ENCODE data around the gene CPHXL2.

Gene CPHXL2

DNA sequence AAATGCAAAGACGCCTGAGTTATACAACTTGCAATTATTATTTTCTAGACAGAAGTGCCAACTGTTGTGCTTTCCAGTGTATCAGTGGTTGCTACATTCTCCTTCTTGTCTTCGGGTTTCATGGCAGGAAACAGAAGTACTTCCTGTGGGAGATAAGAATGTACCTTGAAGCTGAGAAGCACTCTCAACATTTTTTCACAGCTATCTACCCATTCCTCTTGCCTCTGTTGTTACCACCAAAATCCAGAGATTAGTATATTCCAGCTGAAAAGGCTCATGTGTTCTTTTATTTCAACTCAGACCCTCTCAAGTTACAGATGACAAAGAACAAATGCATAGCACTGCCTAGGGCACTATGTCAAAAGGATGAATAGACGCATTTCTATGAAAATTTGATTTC is 49.0 kb downstream of the CPHXL2 start:
- peak overlapping the region; percentile 47 for H3K4me3 Mint-ChIP-seq
- peak overlapping the region; percentile 76 for H3K27ac Mint-ChIP-seq
- peaks cover 24% of the 10 kb centered on the region for H3K4me1 Mint-ChIP-seq (ENCODE audit: low read depth)

DNA sequence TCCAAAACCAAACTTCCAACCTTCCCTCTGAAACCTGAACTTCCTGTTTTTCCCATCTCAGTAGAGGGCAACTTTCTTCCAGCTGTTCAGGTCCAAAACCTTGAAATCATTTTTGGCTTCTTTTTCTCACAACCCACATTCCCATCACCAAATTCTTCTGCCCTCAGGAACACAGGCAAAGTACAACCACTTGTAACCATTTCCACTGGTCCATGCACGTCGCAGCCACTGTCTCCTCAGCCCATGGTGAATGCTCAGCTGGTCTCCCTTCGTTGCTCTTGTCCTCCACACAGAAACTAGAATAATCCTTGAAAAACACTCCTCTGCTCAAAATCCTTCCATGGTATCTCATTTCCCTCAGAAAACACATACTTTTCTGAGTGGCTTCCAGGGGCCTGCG is 50.0 kb downstream of the CPHXL2 start:
- Mint-ChIP-seq H3K36me3 (ENCODE audit: low read depth) (peaks cover 70% of the 10 kb centered on the region), H3K27me3 (ENCODE audit: low read depth) (no peaks in the 10 kb centered on the region), H3K4me3 (peak overlapping the region; percentile 0), H3K4me1 (ENCODE audit: low read depth) (peaks cover 31% of the 10 kb centered on the region), H3K9me3 (no peaks in the 10 kb centered on the region), H3K27ac (peak overlapping the region; percentile 76)
- DNase-seq (ENCODE audit: low spot score) = no peak

More for the DNA sequence above, 49.0 kb downstream of the CPHXL2 start:
- H3K9me3 Mint-ChIP-seq = no peaks in the 10 kb centered on the region
- no peaks in the 10 kb centered on the region for H3K27me3 Mint-ChIP-seq (ENCODE audit: low read depth)
- no peak for DNase-seq (ENCODE audit: low spot score)
- H3K36me3 Mint-ChIP-seq (ENCODE audit: low read depth) = peaks cover 76% of the 10 kb centered on the region

DNA sequence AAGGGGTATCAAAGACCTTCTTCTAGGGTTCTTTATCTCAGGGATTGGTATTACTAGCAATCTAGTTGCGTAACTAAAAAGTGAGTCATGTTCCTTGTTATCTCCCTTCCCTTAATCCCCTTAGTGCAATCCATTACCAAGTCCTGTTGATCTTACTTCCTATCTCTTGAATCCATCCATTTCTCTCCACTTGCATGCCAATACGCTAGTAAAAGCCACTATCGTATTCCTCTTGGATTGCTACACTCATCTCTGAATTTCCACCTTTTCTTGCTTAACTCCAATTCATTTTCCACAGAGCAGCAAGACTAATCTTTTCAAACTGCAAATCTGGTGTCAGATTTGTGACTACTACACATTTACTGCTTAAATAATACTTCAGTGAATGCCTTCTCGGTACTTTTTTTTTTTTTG is 51.9 kb downstream of the CPHXL2 start:
- Mint-ChIP-seq H3K9me3 (no peaks in the 10 kb centered on the region), H3K27ac (no peak overlapping the region), H3K36me3 (ENCODE audit: low read depth) (peaks cover 64% of the 10 kb centered on the region), H3K4me1 (ENCODE audit: low read depth) (peaks cover 40% of the 10 kb centered on the region), H3K27me3 (ENCODE audit: low read depth) (no peaks in the 10 kb centered on the region), H3K4me3 (no peak overlapping the region)
- DNase-seq (ENCODE audit: low spot score) = no peak

DNA sequence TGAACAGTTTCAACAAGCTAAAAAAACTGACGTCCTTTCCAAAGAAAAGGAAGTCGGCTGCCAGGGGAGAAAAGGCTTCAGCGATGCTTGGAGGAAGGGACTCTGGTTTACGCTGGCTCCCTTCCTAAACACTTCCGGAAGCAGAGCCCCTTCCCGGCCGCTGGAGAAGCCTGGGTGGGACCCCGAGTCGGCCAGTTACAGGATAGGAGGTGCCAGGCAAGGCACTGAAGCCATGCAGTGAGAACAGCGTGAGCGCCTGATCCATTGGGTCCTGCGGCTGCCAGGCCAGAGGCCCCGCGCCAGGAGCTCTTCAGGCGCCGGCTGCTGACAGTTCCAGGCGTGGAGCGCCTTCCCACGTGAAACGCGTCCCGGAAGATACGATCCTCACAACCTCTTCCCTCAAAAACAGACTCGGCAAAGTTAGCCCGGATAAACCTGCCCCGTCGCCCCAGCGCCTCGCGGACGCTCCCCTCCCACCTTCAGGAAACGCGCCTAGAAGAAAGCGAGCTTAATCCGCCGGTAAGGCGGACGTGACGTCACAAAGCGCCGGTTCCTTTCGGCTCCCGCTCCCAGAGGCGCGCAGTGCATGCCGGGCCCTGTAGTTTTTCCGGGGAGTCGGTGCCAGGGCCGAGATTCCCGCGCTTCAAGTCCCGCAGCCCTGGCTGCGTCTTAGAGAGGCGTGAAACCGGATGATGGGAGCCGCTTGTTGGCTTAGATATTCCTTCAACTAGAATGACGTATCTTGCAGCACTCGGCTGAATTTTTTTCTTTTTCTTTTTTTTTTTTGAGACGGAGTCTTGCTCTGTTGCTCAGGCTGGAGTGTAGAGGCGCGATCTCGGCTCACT is 53.8 kb downstream of the CPHXL2 start, which contains the start of gene ADAT1:
Gene ADAT1 (minus strand): TSS at position 521 of the 845 bp plus-strand sequence. CDS start 2,482 bp downstream, outside the sequence.
- Mint-ChIP-seq H3K27ac (peak within 1 kb of the TSS; percentile 98), H3K36me3 (ENCODE audit: low read depth) (peaks cover 57% of the 10 kb centered on the region), H3K9me3 (no peaks in the 10 kb centered on the region), H3K27me3 (ENCODE audit: low read depth) (no peaks in the 10 kb centered on the region), H3K4me1 (ENCODE audit: low read depth) (peaks cover 31% of the 10 kb centered on the region), H3K4me3 (peak within 1 kb of the TSS; percentile 97)
- DNase-seq (ENCODE audit: low spot score) = peak; percentile 98

DNA sequence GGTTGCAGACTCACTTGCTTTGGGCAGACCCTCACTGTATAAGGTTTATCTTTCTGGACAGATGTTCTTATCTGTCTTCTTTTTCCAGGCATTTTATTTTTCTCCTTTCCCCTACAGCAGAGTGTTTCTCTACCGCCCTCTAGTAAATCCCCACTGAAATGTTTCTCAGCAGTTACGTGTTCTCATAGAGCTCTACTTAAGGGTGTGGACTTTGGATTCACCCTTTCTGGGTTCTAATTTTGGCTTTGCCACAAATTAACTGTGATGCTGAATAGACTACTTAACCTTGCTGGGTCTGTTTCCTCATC is 55.7 kb downstream of the CPHXL2 start:
- Mint-ChIP-seq H3K27ac (peak overlapping the region; percentile 39), H3K4me3 (peak overlapping the region; percentile 97), H3K27me3 (ENCODE audit: low read depth) (no peaks in the 10 kb centered on the region), H3K4me1 (ENCODE audit: low read depth) (peaks cover 26% of the 10 kb centered on the region), H3K36me3 (ENCODE audit: low read depth) (peaks cover 46% of the 10 kb centered on the region), H3K9me3 (no peaks in the 10 kb centered on the region)
- DNase-seq (ENCODE audit: low spot score) = no peak

DNA sequence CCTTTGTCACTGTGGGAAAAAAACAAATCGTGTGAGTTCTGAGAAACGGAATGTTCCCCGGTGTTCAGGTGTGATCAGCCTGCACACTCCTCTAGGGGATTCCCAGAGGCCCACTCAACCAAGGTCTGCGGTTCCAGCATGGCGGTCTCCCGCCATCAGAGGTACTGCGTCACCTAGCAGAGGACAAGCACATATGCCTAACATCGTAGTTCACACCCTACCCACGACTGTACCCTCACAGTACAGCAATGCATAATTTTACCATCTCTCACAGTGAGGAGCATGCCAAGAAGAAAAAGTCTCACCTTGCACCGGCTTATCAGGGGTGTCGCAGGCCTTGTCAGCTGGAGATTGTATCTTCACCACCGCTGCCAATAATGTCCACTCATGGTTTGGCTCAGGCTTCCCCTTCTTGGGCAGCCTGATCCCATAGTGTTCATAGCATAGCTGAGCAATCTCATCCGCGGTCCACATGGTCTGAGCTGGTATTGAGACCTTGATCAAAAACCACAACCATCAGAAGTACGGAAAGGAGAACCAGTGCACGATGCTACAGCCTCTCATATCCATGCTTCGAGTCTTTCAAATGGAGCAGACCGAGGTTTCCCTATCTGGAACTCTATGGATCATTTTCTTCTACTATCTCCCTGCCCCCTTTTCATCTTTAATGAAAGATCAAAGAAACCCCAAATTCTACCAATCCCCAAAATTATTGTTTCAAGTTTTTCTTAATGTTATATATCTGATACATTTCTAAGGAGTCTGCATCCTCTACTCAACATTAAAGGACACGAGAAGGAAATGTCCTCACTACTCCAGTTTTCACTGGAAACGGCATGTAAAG is 56.3 kb downstream of the CPHXL2 start:
- peaks cover 26% of the 10 kb centered on the region for H3K4me1 Mint-ChIP-seq (ENCODE audit: low read depth)
- H3K4me3 Mint-ChIP-seq = no peak overlapping the region
- H3K36me3 Mint-ChIP-seq (ENCODE audit: low read depth) = peaks cover 44% of the 10 kb centered on the region
- H3K9me3 Mint-ChIP-seq = no peaks in the 10 kb centered on the region
- peak overlapping the region; percentile 39 for H3K27ac Mint-ChIP-seq
- no peaks in the 10 kb centered on the region for H3K27me3 Mint-ChIP-seq (ENCODE audit: low read depth)
- DNase-seq (ENCODE audit: low spot score) = no peak

DNA sequence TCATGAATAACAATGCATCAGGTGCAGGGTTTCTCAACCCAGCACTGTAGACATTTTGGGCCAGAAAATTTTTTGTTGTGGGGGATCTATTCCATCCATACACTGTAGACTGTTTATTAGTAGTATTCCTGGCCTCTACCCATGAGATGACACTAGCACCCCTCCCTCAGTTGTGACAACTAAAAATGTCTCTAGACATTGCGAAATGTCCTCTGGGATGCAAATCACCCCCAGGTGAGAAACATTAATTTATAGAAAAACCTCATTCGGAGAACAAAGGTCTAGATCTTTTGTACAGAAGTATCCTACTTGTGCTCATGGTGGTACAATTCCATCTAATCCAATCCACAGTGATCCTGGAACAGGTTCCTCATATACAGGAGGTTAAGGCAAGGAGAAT is 58.0 kb downstream of the CPHXL2 start:
- no peak for DNase-seq (ENCODE audit: low spot score)
- Mint-ChIP-seq H3K4me1 (ENCODE audit: low read depth) (peaks cover 26% of the 10 kb centered on the region), H3K4me3 (no peak overlapping the region), H3K27me3 (ENCODE audit: low read depth) (no peaks in the 10 kb centered on the region), H3K9me3 (no peaks in the 10 kb centered on the region), H3K36me3 (ENCODE audit: low read depth) (peaks cover 45% of the 10 kb centered on the region), H3K27ac (no peak overlapping the region)

DNA sequence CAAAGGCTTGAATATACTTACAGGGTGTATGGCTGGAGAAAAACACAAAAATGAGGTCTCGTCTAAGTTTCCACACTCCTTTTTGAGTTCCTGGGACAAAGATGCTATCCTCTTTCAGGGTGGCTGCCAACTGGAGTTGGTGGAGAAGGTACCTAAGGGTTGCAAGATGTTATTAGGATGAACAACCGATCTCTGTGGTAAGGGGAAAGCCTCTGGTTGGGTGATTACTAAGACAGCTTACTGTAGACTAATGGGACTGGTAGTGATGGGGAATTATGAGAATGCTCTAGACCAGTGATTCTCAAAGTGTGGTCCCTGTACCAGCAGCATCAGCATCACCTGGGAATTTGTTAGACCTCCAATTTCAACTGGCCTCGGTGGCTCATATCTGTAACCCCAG is 59.7 kb downstream of the CPHXL2 start:
- Mint-ChIP-seq H3K27me3 (ENCODE audit: low read depth) (no peaks in the 10 kb centered on the region), H3K36me3 (ENCODE audit: low read depth) (peaks cover 55% of the 10 kb centered on the region), H3K27ac (peak overlapping the region; percentile 54), H3K4me1 (ENCODE audit: low read depth) (peaks cover 22% of the 10 kb centered on the region), H3K4me3 (no peak overlapping the region), H3K9me3 (no peaks in the 10 kb centered on the region)
- DNase-seq (ENCODE audit: low spot score) = no peak

DNA sequence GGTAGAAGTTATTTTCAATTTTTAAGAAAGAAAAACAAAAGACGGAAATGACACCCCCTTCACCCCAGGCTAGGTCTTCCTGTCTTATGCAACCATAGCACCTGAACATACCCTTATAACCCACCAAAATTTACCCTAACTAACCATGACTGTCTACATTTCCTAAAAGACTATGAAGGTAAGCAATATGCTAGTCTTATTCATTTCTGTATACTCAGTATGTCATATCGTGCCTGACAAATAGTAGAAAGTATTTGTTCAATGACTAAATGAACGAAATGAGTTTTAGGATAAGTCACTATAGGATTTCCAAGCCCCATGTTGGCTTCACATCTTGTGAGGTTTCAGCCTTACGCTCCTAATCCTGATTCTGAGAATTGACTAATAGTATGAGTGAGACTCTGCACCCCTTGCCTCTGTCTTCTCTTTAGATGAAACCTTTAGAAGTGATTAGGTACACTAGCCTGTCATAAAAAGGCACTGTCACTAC is 60.2 kb downstream of the CPHXL2 start:
- Mint-ChIP-seq H3K27ac (peak overlapping the region; percentile 54), H3K9me3 (no peaks in the 10 kb centered on the region), H3K4me3 (peak overlapping the region; percentile 16), H3K36me3 (ENCODE audit: low read depth) (peaks cover 57% of the 10 kb centered on the region), H3K4me1 (ENCODE audit: low read depth) (peaks cover 17% of the 10 kb centered on the region), H3K27me3 (ENCODE audit: low read depth) (no peaks in the 10 kb centered on the region)
- peak; percentile 18 for DNase-seq (ENCODE audit: low spot score)

DNA sequence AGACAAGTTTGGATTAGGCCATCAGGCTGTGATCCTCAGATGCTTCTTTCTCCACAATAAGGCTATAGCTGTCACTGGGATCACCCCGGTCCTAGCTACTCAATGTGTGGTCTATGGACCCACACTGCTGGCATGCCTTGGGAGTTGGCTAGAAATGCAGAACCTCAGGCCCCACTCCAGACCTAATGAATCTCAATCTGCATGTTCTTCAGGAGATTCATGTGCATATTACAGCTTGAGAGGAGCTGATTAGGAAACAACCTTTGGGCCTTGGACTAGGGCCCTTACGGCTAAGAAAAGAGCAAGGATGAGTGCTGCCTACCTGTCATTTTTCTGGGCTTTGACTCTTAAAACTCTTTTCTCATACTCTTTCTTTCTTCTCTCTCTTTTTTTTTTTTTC is 61.2 kb downstream of the CPHXL2 start:
- Mint-ChIP-seq H3K27me3 (ENCODE audit: low read depth) (no peaks in the 10 kb centered on the region), H3K9me3 (no peaks in the 10 kb centered on the region), H3K36me3 (ENCODE audit: low read depth) (peaks cover 54% of the 10 kb centered on the region), H3K27ac (no peak overlapping the region), H3K4me3 (no peak overlapping the region), H3K4me1 (ENCODE audit: low read depth) (peaks cover 10% of the 10 kb centered on the region)
- no peak for DNase-seq (ENCODE audit: low spot score)

DNA sequence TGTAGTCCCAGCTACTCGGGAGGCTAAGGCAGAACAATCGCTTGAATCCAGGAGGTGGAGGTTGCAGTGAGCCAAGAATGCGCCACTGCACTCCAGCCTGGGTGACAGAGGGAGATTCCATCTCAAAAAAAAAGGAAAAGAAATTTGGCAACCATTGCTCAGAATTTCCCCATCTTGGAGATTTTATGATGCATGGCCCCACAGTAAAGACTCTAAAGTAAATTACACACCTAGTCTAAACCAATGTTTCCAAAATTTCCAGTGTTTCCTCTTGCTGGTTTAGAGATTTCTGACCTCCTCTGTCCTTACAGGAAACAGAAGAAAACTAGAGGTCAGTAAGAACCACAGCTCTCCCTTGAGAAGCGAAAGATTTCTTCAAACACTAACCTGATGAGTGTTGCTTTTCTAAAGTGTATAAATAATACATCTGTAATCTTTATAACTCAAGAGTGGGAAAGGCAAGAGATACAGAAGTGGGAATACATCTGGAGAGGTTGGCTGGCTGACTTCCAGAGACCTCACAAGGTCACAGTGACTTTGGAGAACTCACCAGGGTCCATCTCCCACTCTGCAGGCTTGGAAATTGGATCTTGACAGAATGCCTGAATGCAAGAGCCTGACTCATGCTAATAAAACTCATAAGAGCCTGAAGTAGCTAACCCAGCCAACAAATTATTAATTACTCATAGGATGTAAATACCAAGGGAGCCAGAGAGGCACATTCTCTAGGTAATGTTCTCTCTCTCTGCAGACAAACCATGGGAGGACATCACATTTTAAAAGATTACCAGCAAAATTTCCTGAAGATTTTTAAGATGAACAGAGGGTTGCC is 62.5 kb downstream of the CPHXL2 start:
- peaks cover 10% of the 10 kb centered on the region for H3K4me1 Mint-ChIP-seq (ENCODE audit: low read depth)
- H3K27ac Mint-ChIP-seq = no peak overlapping the region
- no peak for DNase-seq (ENCODE audit: low spot score)
- no peak overlapping the region for H3K4me3 Mint-ChIP-seq
- no peaks in the 10 kb centered on the region for H3K9me3 Mint-ChIP-seq
- peaks cover 49% of the 10 kb centered on the region for H3K36me3 Mint-ChIP-seq (ENCODE audit: low read depth)
- H3K27me3 Mint-ChIP-seq (ENCODE audit: low read depth) = no peaks in the 10 kb centered on the region

Measured in T-helper 2 cell treated with Interferon-gamma antibody and Interleukin-4, amounts not matched to agents 5 μg/mL and 100 μg/mL, for 36 hours (primary cell).